Transverse colon (tissue), 4 donors: ENCODE data around the gene PABPN1.

ENCODE experiments used
- EP300 ChIP-seq: sonication (generic); formaldehyde crosslinking; IDR thresholded peaks from one replicate; pipeline ENCODE4 v1.6.1; 2017; ENCODE audit warnings: antibody characterized with exemption, low read depth
- POLR2A ChIP-seq: fragments of 450-650 bp; IDR thresholded peaks from one replicate; pipeline ENCODE4 v1.6.1; 2016; ENCODE audit warnings: antibody characterized with exemption, mild to moderate bottlenecking, moderate library complexity
- POLR2AphosphoS5 ChIP-seq, 3 donors: sonication (generic); formaldehyde crosslinking; IDR thresholded peaks; one replicate each; pipeline ENCODE4 v1.6.1; 2016; ENCODE audit warnings: antibody characterized with exemption in 3 of 3
- TF ChIP-seq, protein P1 (sequence below), 5 experiments: fragments of 200-600 bp in 3 of 5; fragments of 450-650 bp in 2 of 5; sonication (generic) in 3 of 5; IDR thresholded peaks; 1 replicate in 2 of 5; 2 replicates in 3 of 5; pipeline ENCODE4 v1.5.1; 2016 to 2017; ENCODE audit warnings: antibody characterized with exemption in 5 of 5, inconsistent platforms in 3 of 5, mild to moderate bottlenecking in 2 of 5, moderate library complexity in 1 of 5

DNA sequence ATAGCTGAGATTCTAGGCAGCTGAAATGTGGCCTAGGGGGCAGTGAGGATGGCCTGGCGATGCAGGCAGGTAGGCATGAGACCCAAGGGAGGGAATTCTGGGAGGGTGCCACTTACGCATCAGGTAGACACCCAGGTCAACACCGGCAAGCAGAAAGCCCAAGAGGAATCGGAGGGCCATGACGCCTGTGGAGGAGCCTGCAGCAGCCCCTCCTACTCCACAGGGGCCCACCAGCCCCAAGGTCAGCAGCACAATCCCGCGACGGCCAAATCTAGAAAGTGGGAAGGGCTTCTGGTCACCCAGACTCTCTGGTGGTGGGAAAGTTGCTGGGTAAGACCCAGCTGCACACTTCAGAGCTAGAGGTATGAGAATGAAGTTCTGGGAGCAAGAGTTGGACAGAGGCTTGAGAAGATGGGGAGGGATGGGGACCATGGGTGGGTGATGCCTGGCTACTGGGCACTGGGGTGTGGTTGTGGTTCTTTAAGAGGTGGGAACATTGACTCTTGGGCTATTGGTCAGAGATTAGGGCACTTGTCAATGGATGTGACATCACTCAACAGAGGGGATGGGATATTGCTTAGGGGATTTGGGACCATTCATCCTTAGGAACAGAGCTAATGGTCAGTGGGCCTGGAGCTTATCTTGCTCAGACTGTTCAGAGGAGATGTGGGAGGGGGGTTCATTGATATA lies 28.0 kb downstream of the PABPN1 start:
- TF ChIP-seq, protein P1, sequence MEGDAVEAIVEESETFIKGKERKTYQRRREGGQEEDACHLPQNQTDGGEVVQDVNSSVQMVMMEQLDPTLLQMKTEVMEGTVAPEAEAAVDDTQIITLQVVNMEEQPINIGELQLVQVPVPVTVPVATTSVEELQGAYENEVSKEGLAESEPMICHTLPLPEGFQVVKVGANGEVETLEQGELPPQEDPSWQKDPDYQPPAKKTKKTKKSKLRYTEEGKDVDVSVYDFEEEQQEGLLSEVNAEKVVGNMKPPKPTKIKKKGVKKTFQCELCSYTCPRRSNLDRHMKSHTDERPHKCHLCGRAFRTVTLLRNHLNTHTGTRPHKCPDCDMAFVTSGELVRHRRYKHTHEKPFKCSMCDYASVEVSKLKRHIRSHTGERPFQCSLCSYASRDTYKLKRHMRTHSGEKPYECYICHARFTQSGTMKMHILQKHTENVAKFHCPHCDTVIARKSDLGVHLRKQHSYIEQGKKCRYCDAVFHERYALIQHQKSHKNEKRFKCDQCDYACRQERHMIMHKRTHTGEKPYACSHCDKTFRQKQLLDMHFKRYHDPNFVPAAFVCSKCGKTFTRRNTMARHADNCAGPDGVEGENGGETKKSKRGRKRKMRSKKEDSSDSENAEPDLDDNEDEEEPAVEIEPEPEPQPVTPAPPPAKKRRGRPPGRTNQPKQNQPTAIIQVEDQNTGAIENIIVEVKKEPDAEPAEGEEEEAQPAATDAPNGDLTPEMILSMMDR (IDR thresholded peaks at IDR 0.05), result no peak
- TF ChIP-seq POLR2A (no peak), EP300 (no peak), POLR2AphosphoS5 (IDR thresholded peaks at IDR 0.05) (no peak)
